HG02798 (cell line): ENCODE measurements around the gene APEX1.
"Not testable (repeated sequence)": the region's sequence is repeated elsewhere in the genome, so short reads cannot be mapped to it uniquely, and the experiment has no call there.

Experiments
- ATAC-seq: cut with Tn5 transposase; IDR thresholded peaks from one replicate; pipeline ENCODE4 v1.9.1; 2021; ENCODE audit warnings: mild to moderate bottlenecking; ENCODE audit not compliant: unreplicated experiment, poor library complexity

The APEX1 gene

DNA sequence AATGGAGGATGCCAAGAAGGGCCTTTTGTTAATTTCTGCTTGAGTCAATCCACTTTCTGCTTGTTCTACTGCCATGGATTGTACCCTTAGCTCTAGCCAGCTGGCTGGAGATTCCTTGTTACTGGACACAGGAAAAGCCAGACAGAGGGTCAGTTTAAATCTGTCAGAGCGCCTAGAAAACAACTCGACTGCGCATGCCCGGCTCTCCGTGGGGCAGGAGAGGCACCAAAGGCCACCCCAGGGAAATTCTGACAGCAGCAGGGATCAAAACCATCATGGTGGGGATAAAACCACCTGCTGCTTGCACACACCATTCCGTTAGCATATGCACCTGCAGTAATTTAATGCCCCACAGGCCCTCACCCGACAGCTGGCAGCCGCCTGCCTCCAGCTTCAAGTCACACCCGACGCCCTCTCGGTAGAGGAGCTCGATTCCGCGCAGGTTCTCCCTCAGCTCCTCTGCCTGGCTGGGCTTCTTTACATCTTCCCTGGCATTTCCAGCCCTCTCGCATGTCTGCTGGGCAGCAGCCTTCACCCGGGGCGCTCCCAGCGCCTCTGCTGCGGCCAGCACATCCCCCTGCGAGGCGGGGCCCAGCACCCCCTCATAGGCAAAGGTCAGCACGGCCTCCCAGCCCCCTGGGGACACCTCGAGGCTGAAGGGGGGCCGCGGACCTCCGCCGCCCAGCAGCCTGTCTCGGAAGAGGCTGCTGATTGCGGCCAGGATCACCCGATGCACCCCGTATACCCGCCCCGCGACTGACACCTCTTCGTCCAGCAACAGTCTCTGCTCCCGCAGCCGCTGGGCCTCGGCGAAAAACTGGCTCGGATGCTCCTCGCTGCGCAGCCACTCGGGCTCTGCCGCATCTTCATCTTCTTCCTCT is 20.1 kb upstream of the APEX1 start:
- ATAC-seq = no peak

DNA sequence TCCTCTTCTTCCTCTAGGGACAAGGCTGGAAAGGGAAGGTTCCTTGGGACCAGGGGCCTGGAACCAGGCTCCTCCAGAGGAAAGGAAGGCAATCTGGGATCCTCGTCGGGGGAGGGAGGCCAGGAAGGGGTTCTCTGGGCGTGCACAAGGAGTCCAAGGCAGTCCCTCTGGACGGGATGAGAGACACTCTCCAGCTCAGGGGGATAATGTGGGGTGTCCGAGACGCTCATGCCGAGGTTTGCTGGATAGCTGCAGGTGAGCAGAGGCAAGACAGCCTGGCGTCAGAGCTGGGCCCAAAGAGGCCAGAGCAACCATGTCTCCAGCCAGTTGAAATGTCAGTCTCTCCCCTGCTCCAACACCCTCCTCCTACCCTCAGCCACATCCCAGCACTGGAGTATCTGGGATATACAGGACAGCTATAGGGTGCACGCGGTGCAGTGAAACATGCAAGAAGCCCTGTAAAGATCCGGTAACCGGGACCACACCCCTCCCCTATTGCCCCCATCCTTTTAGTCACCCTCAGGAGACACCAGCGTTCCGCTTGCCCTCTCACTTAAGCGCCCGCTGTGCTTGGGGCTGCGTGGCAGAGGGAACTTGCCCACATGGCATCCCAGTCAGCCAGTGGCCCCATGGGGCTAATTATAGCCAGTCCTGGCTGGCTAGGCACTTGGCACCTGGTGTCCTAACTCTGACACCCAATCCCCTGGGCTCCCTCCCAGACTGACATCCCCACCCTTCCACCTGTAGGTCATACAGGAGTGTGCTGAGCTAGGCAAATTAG is 19.3 kb upstream of the APEX1 start, which contains the start of gene KLHL33:
TSS of gene KLHL33 (minus strand) at position 585 of the 781 bp plus-strand sequence. CDS start at position 230, 355 bp downstream.
- no peak for ATAC-seq

DNA sequence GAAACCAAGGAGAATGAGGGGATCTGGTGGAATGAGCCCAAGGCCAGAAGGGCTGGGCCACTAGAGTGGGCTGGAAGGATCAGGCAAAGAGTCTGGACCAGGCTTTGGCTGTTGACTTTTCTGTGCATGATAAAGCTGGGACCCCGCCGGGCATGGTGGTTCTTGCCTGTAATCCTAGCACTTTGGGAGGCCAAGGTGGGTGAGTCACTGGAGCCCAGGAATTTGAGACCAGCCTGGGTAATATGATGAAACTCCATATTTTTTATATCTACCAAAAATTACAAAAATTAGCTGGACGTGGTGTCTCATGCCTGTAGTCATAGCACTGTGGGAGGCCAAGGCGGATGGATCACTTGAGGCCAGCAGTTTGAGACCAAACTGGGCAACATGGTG is 18.7 kb upstream of the APEX1 start:
- no peak for ATAC-seq

DNA sequence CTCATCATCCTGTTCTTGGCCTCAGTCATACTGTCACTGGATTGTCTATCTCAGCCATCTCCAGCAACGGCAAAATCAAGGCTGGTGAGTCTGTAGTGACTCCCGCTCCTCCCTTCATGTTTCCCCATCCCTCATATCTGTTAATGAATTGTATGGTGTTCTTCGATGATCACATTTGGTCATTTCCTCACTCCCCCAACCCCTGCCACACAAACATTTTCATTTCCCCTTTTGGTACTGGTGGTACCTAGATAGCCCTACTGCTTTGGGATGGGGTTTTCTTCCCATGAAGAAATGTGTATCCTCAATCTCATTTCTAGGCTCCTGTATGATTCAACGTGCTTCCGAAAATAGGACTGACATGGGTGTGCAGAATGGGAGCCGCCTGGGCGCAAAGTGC is 16.4 kb upstream of the APEX1 start:
- no peak for ATAC-seq

DNA sequence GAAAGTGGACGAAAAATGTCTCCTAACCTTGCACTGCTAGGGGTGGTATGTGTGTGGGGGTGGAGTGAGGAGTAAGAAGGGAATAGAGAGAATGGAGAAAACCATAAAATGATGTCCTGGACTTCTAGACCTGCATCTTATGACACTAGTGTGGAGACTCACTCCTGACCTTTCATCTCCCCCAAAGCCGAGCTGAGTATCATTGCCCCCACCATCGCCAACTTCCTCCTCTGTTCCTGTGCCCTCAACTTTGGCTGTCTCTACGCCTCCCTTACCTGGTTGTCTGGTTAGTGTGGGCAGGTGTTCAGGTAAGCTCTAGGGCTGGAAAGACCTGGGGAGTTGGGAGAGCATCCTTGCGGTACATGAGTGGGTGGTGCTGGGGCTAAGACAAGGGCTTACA is 14.6 kb upstream of the APEX1 start:
- ATAC-seq = no peak

DNA sequence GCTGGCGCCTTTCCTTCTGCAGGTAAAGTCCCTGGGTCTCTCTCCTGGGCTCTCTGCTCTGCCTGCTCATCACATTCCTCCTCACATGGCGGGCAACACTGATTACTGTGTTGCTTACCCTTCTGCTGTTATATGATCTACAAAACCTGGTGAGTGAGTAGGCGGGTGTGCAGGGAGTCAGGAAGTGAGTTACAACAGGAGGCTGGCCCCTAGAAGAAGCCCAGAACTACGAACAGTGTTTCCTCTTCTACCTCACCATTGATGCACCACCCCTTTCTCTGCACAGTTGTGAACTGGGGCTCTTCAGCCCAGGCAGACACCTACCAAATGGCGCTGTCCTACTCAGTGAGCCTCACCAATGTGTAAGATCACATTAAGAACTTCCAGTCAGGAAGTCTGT is 14.1 kb upstream of the APEX1 start:
- peak; percentile 48 for ATAC-seq

DNA sequence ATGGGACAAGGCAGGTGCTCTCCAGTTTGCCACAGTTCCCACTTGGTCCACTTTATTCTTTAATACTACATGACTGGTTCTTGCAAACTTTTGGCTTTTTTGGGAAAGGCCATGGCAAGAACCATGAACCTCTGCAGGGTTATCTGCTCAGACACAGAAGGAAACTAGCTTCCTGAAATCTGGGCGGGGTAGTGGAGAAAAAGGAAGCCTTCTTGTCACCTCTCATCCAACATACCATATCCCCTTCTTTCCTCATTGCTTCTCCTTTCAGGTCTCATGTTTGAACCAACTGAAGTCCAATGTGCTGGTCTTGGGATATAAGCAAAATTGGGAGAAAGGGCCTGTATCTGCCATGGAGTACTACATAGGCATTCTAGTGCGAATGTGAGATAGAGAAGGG is 13.6 kb upstream of the APEX1 start:
- no peak for ATAC-seq

DNA sequence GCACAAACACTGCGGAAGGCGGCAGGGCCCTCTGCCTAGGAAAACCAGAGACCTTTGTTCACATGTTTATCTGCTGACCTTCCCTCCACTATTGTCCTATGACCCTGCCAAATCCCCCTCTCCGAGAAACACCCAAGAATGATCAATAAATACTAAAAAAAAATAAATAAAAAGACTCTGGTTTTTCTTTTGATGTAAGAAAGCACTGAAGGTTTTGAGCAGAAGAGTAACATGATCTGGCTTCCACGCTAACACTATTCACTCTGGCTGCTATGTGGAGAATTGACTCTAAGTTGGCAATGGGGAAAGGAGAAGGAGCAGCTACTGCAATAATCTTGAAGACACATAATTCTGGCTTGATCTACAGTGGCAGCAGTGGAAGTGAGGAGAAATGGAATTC is 11.4 kb upstream of the APEX1 start:
- ATAC-seq = not testable (repeated sequence)

DNA sequence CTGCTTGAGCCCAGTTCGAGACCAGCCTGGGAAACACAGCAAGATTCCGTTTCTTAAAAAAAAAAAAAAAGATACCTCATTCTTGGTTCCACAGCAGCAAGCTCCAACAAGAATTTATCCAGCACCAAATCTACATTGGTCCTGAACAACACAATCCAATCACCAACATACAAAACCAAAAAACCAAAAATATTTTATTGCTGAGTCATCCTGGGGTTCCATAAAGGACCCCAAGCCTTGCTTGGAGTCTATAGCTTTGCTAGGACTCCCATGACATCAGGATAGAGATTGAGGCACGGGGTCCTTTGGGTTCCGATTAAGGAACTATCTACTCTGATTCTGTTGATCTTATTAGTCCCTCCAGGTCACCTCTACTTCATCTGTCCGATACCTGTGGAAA is 8.1 kb upstream of the APEX1 start:
- ATAC-seq = no peak

DNA sequence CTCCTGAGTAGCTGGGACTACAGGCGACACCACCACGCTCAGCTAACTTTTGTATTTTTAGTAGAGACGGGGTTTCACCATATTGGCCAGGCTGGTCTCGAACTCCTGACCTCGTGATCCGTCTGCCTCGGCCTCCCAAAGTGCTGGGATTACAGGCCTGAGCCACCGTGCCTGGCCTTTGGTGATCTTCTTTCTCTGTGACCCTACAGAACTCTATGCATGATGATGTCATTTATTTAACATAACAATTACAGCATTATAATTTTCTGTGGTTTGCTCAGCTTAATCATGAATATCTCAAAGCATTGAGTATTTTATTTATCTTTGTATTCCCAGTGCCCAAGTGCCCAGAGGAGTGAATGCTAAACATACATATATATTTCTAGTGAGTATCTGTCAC is 2.2 kb upstream of the APEX1 start:
- not testable (repeated sequence) for ATAC-seq

DNA sequence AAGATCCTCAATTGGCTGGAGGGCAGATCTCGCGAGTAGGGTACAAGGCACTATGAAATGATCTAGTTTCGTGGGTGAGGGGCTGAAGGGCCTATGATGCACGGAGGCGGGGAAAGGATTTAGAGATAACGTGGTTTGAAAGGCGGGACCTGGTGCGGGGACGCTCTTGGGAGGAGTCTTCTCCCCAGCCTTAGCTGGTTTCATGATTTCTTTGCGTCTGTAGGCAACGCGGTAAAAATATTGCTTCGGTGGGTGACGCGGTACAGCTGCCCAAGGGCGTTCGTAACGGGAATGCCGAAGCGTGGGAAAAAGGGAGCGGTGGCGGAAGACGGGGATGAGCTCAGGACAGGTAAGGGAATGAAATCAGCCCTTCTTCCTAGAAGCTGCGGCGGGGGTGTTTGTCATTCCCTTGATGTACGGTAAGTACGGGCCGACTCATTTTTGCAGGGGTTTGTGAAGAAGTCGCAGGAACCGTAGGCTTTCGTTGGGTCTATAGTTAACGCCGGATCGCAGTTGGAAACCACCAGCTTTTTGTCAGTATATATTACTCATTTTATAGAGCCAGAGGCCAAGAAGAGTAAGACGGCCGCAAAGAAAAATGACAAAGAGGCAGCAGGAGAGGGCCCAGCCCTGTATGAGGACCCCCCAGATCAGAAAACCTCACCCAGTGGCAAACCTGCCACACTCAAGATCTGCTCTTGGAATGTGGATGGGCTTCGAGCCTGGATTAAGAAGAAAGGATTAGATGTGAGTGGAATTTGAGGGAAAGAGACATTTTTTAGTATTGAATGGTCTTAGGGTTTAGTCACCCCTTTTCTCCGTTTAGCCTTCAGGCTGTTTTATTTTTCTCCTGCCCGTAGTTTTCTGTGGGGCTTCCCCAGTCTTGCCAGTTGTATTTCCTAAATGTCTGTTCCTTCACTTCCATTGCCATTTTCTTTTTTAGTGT is 602 bp downstream of the APEX1 start:
- ATAC-seq = peak; percentile 46

DNA sequence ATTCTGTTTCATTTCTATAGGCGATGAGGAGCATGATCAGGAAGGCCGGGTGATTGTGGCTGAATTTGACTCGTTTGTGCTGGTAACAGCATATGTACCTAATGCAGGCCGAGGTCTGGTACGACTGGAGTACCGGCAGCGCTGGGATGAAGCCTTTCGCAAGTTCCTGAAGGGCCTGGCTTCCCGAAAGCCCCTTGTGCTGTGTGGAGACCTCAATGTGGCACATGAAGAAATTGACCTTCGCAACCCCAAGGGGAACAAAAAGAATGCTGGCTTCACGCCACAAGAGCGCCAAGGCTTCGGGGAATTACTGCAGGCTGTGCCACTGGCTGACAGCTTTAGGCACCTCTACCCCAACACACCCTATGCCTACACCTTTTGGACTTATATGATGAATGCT is 1.9 kb downstream of the APEX1 start:
- ATAC-seq = no peak

DNA sequence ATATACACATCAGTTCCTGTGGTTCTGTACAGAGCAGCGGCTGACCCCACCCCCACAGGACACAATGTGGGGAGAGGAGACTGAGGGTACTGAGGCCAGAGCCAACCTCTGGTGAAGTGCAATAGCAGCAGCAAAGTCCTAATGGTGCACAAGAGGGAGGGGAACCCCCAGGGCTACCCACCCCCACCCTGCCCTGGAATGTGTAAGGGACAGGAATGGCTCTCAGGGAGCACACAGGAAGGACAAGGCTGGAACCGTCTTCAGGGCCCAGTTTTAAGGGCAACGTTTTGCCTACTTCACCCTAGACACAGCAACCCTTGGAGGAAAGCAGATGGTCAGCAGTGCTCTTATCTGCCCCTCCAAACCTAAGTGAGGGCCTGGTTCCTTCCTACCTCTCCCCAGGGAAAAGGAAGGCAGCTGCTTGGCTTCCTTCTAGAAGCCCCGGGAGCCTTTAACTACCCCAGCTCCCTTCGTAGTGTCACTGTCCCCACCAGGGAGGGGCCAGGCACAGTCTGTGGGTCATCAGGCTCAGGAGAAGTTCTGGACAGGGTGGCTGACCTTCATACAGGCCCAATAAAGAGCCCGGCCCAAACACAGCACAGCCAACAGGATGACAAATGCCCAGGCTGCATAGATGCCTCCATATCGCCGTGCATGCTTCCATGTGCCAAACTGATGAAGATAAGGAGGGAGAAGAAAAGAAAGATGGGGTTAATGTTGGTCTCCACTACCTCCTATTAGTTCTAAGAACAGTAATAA is 3.2 kb downstream of the APEX1 start:
- no peak for ATAC-seq

DNA sequence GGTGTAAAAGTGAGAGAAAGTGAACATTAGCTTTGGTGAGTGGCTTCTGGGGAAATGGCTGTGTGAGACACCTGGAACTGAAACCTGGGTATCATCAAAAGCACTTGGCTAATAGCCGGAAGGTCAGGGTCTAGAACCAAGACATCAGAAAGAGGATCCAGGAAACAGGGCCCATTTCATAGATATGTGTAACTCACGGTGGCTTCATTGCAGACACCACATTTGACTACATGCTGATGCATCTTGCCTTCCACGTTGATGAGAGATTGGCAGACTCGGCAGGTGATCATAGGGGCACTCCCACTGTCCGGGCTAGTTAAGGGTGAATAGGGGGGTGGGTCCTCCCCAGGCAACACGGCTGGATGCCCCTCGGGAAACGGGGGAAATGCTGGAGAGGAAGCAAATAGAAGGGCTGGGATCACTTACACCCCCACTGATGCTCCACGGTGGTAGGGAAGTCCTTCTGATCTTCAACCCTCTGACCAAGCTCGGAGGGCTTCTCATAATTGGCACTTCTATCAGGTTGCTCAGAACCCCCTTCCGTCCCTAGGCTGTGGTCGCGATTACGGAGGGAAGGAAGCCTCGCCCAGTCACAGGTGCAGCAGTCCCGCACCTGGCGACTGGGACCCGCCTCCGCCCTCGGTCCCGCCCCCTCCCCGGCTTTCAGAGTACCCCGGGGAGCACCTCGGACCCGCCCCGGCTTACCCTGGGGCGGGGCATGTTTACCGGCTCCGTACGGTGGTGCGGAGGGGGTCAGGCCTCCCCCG is 5.6 kb downstream of the APEX1 start:
- ATAC-seq = peak; percentile 6

DNA sequence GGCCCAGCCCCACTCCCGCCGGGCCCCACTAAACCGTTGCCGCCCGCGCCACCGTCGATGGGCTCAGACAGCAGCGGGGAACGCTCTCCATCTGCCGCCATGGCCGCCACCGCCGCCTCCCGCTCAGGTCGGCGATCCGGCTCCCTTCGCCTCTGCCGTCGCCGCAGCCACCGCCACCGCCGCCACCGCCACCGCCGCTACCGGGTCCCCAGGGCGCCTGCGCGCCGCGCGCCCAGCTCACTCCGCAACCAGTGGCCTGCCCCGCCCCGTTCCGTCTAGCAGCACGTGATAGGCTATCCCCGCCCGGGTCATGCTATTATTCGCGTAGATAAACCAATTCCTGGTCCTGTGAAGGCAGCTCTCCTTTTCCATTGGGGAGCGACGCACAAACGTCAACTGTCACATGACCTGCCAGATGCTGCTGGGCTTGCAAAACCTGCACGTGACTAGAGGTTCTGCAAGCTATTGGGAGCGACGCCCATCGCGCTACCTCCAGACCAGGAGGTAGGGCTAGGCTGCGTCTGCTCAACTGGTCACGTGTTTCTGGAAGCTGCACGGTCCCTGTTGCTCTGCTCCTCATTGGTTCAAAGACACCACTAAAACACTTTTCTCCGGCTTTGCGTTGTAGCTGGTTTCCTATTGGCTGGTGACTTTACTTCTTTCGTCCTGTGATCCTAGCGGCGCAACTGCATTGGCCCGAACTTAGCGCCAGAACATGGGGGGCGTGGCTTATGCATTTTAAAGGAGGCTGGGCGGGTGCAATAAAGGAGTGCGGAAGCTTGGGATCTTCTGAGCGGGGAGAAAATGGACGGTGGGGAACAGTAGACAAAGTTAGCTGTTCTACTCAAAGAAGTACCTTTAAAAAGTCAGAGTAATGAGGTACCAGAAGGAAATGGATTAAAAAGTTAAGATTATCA is 6.5 kb downstream of the APEX1 start, which contains the start of gene PIP4P1:
TSS of gene PIP4P1 (minus strand) at position 210 of the 917 bp plus-strand sequence. CDS start at position 101, 109 bp downstream.
- ATAC-seq = peak; percentile 94

DNA sequence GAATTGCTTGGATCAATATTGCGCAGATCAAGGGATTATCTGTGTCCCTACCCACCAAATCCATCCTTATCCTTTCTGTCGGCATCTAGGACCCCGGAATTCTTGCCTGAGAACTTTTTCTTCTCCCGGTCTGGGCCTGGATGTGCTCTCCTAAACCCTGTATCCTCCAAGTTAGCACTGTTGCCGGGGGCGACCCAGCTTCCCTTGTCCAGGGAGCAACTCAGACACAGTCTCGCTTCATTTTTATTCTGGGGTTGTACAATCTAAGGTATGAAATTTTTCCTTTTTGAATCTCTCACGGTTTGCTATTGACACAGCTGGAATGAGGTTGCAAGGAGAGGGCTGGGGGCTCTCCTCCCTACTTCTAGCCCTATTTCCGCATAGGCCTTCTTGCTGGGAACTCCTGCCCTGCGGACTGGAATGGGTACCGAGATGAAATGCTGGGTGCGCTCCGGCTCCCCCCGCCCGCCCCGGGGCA is 13.8 kb downstream of the APEX1 start:
- ATAC-seq = no peak

DNA sequence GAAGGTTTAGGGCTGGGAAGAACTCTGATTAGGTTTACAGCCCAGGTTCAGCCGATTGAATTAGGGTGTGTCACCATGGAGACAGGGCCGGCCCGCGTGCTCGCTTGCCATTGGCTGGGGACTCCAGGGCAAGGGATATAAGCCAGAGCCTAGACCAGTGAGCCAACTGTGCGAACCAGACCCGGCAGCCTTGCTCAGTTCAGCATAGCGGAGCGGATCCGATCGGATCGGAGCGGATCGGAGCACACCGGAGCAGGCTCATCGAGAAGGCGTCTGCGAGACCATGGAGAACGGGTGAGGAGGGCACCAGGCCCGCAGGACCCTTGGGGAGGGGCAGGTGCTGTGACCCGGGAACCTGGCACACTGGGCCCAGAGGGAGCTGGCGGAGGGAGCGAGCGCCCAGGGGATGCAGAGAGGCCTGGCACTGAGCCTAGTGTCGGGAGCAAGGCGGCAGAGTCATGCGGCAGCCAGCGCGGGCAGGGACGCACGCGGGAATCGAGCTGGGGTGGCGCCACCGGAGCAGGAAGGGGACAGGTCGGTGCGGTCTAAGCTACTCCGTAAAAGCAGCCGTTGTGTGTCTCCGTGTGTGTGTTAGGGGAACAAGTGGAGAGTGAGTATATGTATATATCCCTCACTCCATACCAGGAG is 14.3 kb downstream of the APEX1 start, which contains the start of gene PNP:
TSS of gene PNP (plus strand) at position 165 of the 648 bp plus-strand sequence. CDS start at position 284, 119 bp downstream.
- peak; percentile 95 for ATAC-seq
